IPS DF 6.9 (cell line): ENCODE data around the gene PODXL2.

ENCODE experiments used
- DNase-seq: peaks from one replicate; pipeline ENCODE4 v3.0.0-alpha.2; 2013; ENCODE audit warnings: low read depth, low spot score
- H3K27ac ChIP-seq: one replicate; pipeline ENCODE4 v1.5.1; 2013; ENCODE audit warnings: low read length, control low read depth
- H3K27me3 ChIP-seq: 2 replicates; pipeline ENCODE4 v1.6.1; 2013; ENCODE audit warnings: mild to moderate bottlenecking, low read length; ENCODE audit not compliant: control insufficient read depth, insufficient read depth
- H3K36me3 ChIP-seq: 2 replicates; pipeline ENCODE4 v1.6.1; 2013; ENCODE audit warnings: low read length; ENCODE audit not compliant: control insufficient read depth, insufficient read depth
- H3K4me1 ChIP-seq: 2 replicates; pipeline ENCODE4 v1.6.1; 2013; ENCODE audit warnings: low read length; ENCODE audit not compliant: control insufficient read depth, insufficient read depth
- H3K4me3 ChIP-seq: 2 replicates; pipeline ENCODE4 v1.5.1; 2013; ENCODE audit warnings: mild to moderate bottlenecking, low read length
- H3K9me3 ChIP-seq: 2 replicates; pipeline ENCODE4 v1.6.1; 2013; ENCODE audit warnings: low read length, inconsistent platforms; ENCODE audit not compliant: control insufficient read depth, insufficient read depth
- WGBS: extraction: QIAGEN DNeasy Blood & Tissue Kit; methylation state at CpG from one replicate; pipeline ENCODE4 v1.1.7; 2013; ENCODE audit warnings: mixed read lengths, missing lambda C conversion rate; ENCODE audit not compliant: insufficient read length, insufficient coverage; 5-methylcytosine and 5-hydroxymethylcytosine counted together

Gene PODXL2, protein sequence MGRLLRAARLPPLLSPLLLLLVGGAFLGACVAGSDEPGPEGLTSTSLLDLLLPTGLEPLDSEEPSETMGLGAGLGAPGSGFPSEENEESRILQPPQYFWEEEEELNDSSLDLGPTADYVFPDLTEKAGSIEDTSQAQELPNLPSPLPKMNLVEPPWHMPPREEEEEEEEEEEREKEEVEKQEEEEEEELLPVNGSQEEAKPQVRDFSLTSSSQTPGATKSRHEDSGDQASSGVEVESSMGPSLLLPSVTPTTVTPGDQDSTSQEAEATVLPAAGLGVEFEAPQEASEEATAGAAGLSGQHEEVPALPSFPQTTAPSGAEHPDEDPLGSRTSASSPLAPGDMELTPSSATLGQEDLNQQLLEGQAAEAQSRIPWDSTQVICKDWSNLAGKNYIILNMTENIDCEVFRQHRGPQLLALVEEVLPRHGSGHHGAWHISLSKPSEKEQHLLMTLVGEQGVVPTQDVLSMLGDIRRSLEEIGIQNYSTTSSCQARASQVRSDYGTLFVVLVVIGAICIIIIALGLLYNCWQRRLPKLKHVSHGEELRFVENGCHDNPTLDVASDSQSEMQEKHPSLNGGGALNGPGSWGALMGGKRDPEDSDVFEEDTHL

DNA sequence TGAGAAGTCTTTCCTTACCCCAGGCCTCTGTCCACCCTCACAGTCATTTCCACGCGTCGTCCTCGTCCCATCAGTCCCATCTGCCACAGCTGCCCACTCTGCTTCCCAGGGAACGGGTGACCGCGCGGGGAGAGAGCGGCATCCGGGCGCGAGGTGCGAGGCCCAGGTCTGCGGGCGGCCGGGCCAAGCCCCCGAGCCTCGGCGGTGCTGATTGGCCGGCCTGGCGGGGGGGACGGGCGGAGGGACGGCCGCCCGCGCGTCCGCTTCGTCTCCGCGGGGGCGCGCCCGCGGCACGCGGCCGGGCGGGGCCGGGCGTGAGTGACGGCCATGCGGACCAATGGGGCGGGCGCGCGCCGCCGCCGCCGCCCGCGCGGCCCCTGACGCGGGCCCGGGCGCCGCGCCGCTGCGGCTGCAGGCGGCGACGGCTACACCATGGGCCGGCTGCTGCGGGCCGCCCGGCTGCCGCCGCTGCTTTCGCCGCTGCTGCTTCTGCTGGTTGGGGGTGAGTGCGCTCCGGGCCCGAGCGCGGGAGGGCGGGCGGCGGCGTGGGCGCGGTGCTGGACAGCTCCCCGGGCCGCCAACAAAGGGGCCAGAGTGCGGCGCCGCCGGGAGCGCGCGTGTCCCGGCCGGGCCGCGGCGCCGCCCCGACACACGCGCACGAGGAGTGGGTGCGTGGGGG, at the start of gene PODXL2:
TSS of gene PODXL2 (plus strand) at position 398 of the 679 bp plus-strand sequence. CDS start at position 433, 35 bp downstream.
- no CpG with 5 or more reads among the region's 105 CpGs for WGBS
- H3K36me3 ChIP-seq = no peaks in the 10 kb centered on the region; the same call in 1 of the 2 replicates
- peaks cover 7% of the 10 kb centered on the region for H3K4me1 ChIP-seq
- DNase-seq = peak; percentile 25
- H3K27me3 ChIP-seq = peaks cover 10% of the 10 kb centered on the region
- no peak within 1 kb of the TSS for H3K27ac ChIP-seq
- H3K4me3 ChIP-seq = peak within 1 kb of the TSS; percentile 49; the same call in 1 of the 2 replicates
- no peaks in the 10 kb centered on the region for H3K9me3 ChIP-seq

DNA sequence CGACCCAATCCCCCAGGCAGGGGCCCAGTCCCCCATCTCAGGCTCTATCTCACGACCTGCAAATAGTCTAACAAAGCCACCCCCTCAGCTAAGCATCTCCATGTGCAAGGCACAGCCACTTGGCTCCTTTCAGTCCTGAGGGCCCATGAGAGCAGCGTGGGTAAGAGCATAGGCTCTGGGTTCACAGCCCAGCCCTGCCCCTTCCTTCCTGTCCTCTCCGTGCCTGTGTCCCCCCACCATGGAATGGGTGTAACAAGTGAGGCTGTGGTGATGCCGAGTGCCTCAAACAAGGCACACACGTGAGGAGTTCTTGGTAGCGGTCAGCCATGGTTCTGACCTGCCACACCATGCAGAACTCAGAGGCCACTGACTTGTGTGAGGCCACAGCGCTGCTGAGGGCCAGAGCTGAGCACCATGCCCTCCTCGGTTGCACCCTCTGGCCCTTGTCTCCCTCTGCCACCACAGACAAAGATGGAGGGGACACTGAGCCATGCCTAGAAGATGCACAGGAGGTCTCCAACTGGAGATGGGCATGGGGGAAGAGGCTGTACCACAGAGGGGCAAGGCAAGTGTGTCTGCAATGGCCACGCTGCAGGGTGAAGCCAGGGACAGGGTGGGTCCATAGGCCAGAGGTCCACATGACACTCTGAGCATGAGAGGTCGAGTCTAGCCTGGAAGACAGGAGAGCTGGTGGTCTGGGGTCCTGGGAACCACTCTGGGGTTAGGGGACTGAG, 48.5 kb upstream of the PODXL2 start:
- H3K4me3 ChIP-seq = no peak overlapping the region
- H3K36me3 ChIP-seq = 0 out of 2 replicates have a peak, but pooled peaks cover 3% of the 10 kb centered on the region
- DNase-seq = no peak
- no peaks in the 10 kb centered on the region for H3K9me3 ChIP-seq
- no peak overlapping the region for H3K27ac ChIP-seq
- WGBS = no CpG with 5 or more reads among the region's 11 CpGs
- no peaks in the 10 kb centered on the region for H3K27me3 ChIP-seq
- no peaks in the 10 kb centered on the region for H3K4me1 ChIP-seq

- no CpG with 5 or more reads among the region's 6 CpGs for WGBS
- 0 out of 2 replicates have a peak, but pooled peaks cover 2% of the 10 kb centered on the region for H3K36me3 ChIP-seq
- no peak for DNase-seq
- H3K9me3 ChIP-seq = no peaks in the 10 kb centered on the region
- no peak overlapping the region for H3K27ac ChIP-seq
- no peaks in the 10 kb centered on the region for H3K27me3 ChIP-seq
- no peaks in the 10 kb centered on the region for H3K4me1 ChIP-seq
- H3K4me3 ChIP-seq = no peak overlapping the region
These were observed 44.3 kb upstream of the PODXL2 start for GRCh38 chr3:127584734-127585133.

GRCh38 chr3:127585163-127585812, 43.7 kb upstream of the PODXL2 start:
- H3K4me3 ChIP-seq = no peak overlapping the region
- no peaks in the 10 kb centered on the region for H3K9me3 ChIP-seq
- no CpG with 5 or more reads among the region's 4 CpGs for WGBS
- H3K4me1 ChIP-seq = no peaks in the 10 kb centered on the region
- H3K27ac ChIP-seq = no peak overlapping the region
- no peak for DNase-seq
- no peaks in the 10 kb centered on the region for H3K36me3 ChIP-seq
- H3K27me3 ChIP-seq = no peaks in the 10 kb centered on the region

GRCh38 chr3:127585813-127586413, 43.1 kb upstream of the PODXL2 start:
- no CpG with 5 or more reads among the region's 6 CpGs for WGBS
- Histone ChIP-seq H3K36me3 (no peaks in the 10 kb centered on the region), H3K4me1 (no peaks in the 10 kb centered on the region)

DNA sequence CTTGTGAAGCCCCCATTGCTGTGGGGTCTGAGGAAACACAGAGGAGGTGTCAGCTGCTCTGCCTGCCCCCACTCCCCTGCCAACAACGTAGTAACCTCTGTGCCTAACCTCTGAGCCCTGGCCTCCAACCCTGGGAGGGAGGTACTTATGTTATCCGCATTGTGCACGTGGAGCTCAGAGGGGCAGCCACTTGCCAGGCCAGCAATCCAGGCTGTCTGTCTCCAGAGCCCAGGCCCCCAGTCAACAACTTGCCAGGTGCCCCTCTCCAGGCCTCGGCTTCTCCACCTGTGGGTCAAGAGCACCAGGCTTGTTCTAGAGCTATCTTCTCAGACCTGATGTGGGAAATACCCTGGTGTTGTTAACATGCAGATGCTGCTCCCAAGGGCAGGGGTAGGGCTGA, 41.1 kb upstream of the PODXL2 start:
- Histone ChIP-seq H3K27me3 (no peaks in the 10 kb centered on the region), H3K4me3 (no peak overlapping the region), H3K36me3 (no peaks in the 10 kb centered on the region), H3K4me1 (peaks cover 1% of the 10 kb centered on the region; the same call in 1 of the 2 replicates), H3K27ac (no peak overlapping the region), H3K9me3 (no peaks in the 10 kb centered on the region)
- WGBS = no CpG with 5 or more reads among the region's 4 CpGs
- no peak for DNase-seq

More at GRCh38 chr3:127585813-127586413, 43.1 kb upstream of the PODXL2 start:
- H3K27ac ChIP-seq = no peak overlapping the region
- no peaks in the 10 kb centered on the region for H3K9me3 ChIP-seq
- DNase-seq = no peak
- no peaks in the 10 kb centered on the region for H3K27me3 ChIP-seq
- no peak overlapping the region for H3K4me3 ChIP-seq

GRCh38 chr3:127588806-127589577, 40.0 kb upstream of the PODXL2 start:
- no peak overlapping the region for H3K27ac ChIP-seq
- H3K4me1 ChIP-seq = peaks cover 1% of the 10 kb centered on the region; the same call in 1 of the 2 replicates
- H3K9me3 ChIP-seq = no peaks in the 10 kb centered on the region
- no peaks in the 10 kb centered on the region for H3K27me3 ChIP-seq
- WGBS = no CpG with 5 or more reads among the region's 12 CpGs
- no peak for DNase-seq
- no peaks in the 10 kb centered on the region for H3K36me3 ChIP-seq
- peak overlapping the region; percentile 81; the same call in 1 of the 2 replicates for H3K4me3 ChIP-seq

DNA sequence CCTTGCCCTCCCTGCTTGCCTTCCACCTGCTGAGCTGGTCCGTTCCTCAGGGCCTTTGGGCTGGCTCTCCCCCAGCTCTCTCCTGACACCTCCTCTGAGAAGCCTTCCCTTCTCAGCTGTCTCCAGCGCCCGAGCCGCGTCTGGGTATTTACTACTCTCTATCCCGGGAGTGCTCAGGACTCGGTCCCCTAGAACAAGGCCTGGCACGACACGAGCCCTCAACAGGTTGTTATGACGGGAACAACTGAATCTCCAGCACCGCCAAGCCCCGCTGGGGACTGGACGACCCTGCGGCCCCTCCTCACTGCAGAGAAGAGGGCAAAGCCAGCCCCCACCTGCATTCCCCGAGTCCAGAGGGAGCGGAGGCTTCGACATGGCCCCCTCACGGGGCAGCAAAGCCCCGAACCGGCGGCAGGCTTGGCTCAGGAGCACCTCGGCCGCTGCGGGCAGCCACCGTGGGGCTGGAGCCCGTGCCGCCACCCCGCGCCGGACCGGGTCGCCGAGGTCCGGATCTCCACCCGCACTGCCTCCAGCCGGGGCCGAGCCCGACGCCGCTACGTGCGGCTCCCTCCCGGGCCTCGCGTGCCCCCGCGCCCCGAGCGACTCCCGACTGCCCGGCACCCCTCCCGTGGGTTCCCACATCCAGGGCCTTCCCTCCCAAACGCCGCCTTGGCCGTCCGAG, 39.2 kb upstream of the PODXL2 start:
- Histone ChIP-seq H3K4me1 (peaks cover 1% of the 10 kb centered on the region; the same call in 1 of the 2 replicates), H3K36me3 (no peaks in the 10 kb centered on the region), H3K27ac (no peak overlapping the region), H3K4me3 (peak overlapping the region; percentile 81), H3K9me3 (no peaks in the 10 kb centered on the region), H3K27me3 (no peaks in the 10 kb centered on the region)
- no peak for DNase-seq
- WGBS = no CpG with 5 or more reads among the region's 56 CpGs

GRCh38 chr3:127590282-127590592, 38.7 kb upstream of the PODXL2 start:
- no peak for DNase-seq
- peak overlapping the region; percentile 81 for H3K4me3 ChIP-seq
- H3K36me3 ChIP-seq = no peaks in the 10 kb centered on the region
- no peaks in the 10 kb centered on the region for H3K9me3 ChIP-seq
- no peak overlapping the region for H3K27ac ChIP-seq
- WGBS = no CpG with 5 or more reads among the region's 41 CpGs
- H3K4me1 ChIP-seq = peaks cover 1% of the 10 kb centered on the region; the same call in 1 of the 2 replicates
- H3K27me3 ChIP-seq = no peaks in the 10 kb centered on the region
